NOMO-1 (cell line): Measurements from ENCODE around the gene BAHCC1.

Experiments
- DNase-seq, 2 experiments: peaks; one replicate each; lab custom pipeline; 2025; ENCODE audit not compliant: unreplicated experiment in 2 of 2; lab: John Stamatoyannopoulos, UW

Gene BAHCC1

GRCh38 chr17:81396722-81397313 is 1.6 kb downstream of the BAHCC1 start:
- peak; percentile 30 to 58 for DNase-seq

DNA sequence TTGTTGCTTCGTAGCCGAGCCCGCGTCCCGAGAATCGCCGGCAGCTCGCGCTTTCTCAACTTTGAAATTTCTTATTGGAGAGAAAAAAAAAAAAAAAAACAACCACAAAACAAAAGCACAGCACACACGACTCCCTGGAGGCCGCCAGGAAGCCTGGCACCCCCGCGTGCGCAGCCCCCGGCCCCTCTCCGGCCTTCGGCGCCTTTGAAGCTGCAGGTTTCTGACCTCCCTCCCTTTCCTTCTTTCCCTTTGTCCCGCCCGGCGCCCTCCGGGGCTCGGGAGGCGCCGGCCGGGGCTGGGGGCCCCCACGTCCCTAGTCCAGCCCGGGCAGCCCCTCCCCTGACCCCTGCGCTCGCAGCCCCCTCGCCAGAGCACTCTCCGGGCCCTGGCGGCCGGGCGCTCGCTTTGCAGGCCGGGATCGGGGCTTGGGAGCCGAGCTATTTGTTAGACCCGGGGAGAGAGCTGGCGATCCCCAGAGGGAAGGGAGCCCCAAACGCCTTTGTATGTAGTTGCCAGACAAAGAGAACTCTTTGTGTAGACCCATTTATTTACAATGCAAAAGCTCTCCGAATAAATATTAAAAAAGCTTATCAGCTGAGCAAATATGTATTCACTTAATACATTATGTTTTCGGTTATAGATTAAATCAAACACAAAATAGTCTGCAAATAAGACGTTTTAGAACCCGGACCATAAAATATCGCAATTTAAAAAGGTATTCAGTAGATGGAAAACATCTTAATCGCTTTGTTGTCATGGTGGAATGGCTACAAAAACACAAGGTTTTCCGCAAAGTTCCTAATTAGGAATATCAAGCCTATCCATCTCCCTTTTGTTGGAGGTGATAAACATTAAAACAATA is 2.3 kb downstream of the BAHCC1 start:
- DNase-seq, result no peak

DNA sequence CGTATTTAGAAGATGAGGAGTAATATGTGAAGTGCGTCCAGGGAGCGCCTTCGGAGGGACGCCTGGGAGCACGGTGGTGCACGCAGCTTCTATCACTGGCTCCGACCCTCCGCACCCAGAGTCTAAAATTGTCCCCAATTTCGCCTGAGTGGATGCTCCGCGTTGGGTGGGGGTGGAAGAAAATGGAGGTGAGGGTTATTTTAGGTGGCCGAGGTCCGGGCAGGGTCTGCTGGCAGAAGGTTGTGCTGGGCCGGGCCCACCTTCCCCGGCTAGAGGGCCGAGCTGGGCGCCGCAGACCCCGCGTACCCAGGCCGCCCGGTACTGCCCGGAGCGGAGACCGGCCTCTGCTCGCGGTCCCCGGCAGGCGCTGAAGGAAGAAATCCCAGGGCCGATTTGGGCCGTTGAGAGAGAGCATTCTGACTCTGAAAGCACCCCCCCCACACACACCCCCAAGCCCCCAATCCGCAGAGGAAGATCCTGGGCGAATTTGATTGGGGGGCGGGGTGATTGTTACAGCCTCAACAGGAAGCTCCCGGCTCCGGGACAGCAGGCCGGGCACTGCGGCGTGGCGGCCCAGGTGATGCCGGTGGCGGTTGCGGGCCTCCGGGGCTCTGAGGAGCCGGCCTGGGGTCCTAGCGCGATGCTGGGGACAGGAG is 3.0 kb downstream of the BAHCC1 start:
- DNase-seq, result no peak

DNA sequence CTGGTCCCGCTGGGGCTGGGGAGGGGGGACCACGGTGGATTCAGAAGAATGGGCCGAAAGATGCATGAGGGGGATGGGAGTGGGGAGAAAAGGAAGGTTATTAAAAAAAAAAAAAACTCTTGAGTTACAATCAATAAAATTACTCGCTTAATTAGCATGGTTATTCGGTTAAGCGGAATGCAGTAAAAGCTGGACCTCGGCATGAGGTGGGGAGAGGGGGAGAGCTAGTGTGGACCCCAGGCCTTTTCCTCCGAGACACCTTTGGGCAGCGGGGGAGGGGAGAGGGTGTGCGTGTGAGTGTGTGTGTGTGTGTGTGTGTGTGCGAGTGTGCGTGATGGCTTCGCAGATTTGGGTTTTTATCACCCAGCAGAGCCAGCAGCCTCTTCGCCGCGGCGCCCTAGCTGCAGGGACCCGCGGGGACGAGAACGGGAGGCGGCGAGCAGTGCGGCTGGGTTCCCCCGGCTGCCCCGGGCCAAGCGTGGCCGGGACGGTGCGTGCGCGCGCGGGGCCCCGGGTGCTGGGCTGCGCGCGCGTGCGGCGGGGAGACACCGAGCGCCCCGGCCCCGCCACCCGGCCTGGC is 3.7 kb downstream of the BAHCC1 start:
- no peak for DNase-seq

DNA sequence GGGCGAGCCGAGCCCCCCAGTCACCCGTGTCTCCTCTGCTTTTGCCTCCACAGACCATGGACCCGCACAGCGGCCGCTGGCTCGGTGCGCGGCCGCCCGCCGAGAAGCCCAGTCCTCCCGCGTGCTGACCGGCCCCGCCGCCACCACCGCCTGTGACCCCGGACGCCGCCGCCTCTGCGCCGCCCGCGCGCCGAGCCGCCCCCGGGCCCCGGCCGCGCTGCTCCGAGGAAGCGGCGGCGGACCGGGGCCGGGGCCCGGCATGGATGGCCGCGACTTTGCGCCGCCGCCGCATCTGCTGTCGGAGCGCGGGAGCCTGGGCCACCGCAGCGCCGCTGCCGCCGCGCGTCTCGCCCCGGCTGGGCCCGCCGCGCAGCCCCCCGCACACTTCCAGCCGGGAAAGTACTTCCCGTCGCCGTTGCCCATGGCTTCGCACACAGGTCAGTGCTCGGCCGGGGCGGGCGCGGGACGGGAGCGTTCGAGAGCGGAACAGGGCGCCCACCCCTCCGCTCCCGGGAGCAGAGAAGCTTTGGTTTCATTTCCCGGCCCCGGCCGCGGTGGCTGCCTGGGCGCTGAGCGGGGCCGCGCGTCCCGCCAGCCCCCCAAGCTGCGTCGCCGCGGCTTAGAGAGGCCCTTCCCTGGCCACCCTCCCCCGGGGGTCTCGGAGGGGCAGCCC is 4.4 kb downstream of the BAHCC1 start:
- DNase-seq, result peak in 1 of 2 experiments; percentile 33

- DNase-seq, result no peak
These were observed 5.1 kb downstream of the BAHCC1 start for GRCh38 chr17:81400154-81400977.

- DNase-seq, result no peak
These were observed 5.9 kb downstream of the BAHCC1 start for GRCh38 chr17:81400996-81401722.

DNA sequence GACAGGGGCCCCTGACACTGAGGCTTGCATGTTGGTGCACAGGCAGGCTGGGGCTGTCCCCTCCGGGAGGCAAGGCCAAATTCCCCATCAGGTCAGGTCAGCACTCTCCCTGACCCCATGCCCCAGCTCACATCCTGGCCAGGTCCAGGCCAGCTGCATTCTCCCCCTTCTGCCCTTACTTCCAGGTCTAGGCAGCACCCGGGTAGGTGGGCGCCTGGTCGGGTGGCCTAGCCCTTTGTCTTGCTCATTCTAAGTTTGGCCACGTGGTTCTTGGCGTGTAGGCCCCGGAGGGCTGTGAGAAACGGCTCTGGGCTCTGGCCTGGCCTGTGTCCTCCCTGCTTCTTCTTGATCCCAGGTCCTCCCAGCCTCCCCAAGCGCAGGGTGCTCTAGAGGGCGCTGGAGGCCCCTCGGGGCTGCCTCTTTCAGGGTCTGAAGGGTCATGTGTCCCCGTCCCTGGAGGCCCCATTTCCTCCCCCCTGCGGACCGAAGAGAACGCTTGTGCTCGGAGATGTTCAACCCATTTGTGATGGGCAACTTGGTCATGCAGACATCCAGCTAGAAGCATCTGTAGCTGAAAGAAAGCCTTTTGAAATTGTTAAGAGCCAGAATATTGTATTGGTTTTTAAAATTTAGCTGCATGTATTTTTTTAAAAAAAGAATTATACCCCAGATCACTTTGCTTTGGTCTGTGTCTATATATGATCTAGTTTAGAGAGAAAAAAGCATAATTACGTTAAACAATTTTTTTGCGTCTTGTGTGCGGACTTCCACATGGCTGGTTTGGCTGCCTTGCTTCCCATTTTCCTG is 6.7 kb downstream of the BAHCC1 start:
- no peak for DNase-seq

GRCh38 chr17:81402530-81402941 is 7.3 kb downstream of the BAHCC1 start:
- DNase-seq, result no peak

- no peak for DNase-seq
These were observed 7.8 kb downstream of the BAHCC1 start for GRCh38 chr17:81402981-81403467.

- DNase-seq, result no peak
These were observed 8.6 kb downstream of the BAHCC1 start for GRCh38 chr17:81403671-81404534.

DNA sequence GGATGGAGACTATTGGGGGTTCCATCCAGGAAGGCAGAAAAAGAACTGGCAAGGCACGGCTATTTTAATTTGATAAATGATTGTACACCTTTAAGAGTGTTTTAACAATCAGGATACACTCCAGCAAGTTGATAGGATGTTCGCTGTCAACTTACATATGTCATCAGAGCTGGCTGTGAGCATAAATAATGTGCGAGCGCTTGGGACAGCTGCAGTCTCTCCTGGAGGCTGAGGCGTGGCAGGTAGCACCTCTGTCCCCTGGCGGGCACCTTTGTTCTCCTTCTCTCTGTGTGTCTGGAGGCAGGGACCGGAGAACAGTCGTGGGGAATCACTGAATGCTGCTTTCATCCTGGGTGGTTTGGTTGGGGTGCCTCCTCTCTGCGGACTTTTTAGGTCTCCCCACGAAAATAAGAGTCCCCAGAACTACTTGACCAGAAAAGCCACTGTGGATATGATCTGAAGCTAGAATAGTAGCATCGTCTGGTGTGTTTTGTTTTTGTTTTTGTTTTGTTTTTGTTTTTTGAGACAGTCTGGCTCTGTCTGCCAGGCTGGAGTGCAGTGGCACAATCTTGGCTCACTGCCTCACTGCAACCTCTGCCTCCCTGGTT is 9.4 kb downstream of the BAHCC1 start:
- DNase-seq, result no peak

DNA sequence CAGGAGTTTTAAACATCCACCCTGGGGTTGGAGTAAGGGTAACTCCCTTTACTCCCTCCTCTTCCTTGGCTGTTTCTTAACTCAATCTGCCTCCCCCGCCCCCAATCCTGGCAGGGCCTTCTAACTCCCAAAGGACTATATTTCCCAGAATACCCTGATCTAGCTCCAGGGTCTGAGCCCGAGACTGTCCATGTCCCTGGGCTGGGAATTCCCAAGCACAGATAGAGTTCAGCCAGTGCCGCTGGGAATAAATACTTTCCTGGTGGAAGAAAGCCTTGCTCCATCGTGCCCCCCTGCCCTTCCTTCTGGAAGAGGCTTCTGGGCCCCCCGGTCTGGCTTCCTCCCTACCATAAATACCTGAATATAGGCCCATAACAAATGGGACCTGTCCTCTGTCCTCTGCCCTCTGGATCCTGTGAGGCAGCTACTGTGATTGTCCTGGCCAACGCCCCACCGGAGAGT is 10.2 kb downstream of the BAHCC1 start:
- no peak for DNase-seq

DNA sequence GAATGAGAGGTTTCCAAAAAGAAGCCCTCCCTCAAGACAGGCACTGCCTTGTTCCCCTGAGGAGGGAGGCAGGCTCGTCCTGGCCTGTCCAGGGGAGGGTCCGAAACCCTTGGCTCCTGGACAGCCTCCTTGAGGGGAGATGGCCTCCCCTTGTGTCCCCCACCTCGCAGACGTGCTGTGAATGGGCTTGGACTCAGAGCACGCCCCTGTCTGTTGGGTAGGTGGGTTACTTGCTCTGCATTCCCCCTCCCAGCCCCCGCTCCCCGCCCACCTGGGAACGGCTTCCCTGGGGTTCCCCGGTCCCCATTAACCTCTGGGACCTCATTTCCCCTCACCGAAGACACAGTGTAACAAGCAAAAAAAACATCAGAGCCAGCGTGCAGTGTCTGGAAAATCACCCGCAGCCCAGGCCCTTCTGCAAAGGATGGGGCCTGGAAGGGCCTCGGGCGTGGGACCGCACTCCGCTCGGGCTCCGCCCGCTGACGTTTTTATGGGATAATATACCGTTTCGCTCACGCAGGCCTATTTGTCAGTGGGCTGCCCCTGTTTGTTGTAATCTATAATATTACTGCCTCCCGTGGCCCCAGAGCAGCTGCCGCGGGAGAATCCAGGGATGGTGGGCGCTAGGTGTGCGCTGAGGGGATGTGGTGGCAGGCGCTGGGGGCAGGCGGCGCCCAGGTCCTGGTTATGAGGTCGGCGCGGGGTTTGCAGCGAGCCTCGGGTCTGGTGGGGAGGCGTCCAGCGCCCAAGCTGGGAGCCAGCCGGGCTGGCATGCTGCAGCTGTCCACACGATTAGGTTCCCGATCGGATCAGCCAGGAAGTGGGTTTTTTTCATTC is 11.1 kb downstream of the BAHCC1 start:
- DNase-seq, result no peak

GRCh38 chr17:81408049-81408448 is 12.8 kb downstream of the BAHCC1 start:
- no peak for DNase-seq
